Neural cell (in vitro differentiated cells): Measurements from ENCODE around the gene COL4A2.

Experiments
- CTCF ChIP-seq: fragments of 450-650 bp; IDR thresholded peaks from 2 replicates; pipeline ENCODE4 v1.5.1; 2014; ENCODE audit warnings: antibody characterized with exemption, mild to moderate bottlenecking, moderate library complexity; ENCODE audit not compliant: poor library complexity, severe bottlenecking
- EP300 ChIP-seq: fragments of 450-650 bp; conservative IDR thresholded peaks from 2 replicates; pipeline ENCODE4 v1.6.1; 2014; ENCODE audit warnings: antibody characterized with exemption, mild to moderate bottlenecking, moderate library complexity; ENCODE audit not compliant: poor library complexity, severe bottlenecking
- EZH2 ChIP-seq: fragments of 200-600, 300-800 bp; shearing (Covaris generic), sonication (generic); IDR thresholded peaks from 2 replicates; pipeline ENCODE4 v1.6.1; 2014; ENCODE audit warnings: antibody characterized with exemption, low read length, borderline replicate concordance, mild to moderate bottlenecking; ENCODE audit not compliant: insufficient read depth, poor library complexity, severe bottlenecking
- POLR2AphosphoS5 ChIP-seq: IDR thresholded peaks from 2 replicates; pipeline ENCODE4 v1.6.1; 2012
- REST ChIP-seq: IDR thresholded peaks from 2 replicates; pipeline ENCODE4 v1.6.1; 2012; ENCODE audit warnings: borderline replicate concordance
- SMC3 ChIP-seq: fragments of 450-650 bp; conservative IDR thresholded peaks from 2 replicates; pipeline ENCODE4 v1.6.1; 2014; ENCODE audit warnings: antibody characterized with exemption, mild to moderate bottlenecking, moderate library complexity; ENCODE audit not compliant: poor library complexity
- TAF1 ChIP-seq: IDR thresholded peaks from 2 replicates; pipeline ENCODE4 v1.6.1; 2012; ENCODE audit warnings: low read depth

GRCh38 chr13:110306340-110306959, 634 bp upstream of the COL4A2 start:
- TF ChIP-seq POLR2AphosphoS5 = no peak
- TF ChIP-seq TAF1 = no peak
- TF ChIP-seq SMC3 = no peak
- TF ChIP-seq EZH2 = no peak
- no peak for TF ChIP-seq CTCF
- TF ChIP-seq REST = no peak
- TF ChIP-seq EP300 = no peak
